Prostate gland (tissue), 2 donors: ENCODE data around the gene DNAJB5.
A peak's percentile ranks its signal among the peaks of the same experiment; 100 is the strongest.

Experiments
- POLR2A ChIP-seq: fragments of 450-650 bp; IDR thresholded peaks from one replicate; pipeline ENCODE4 v1.6.1; 2016; ENCODE audit warnings: antibody characterized with exemption, mild to moderate bottlenecking
- TF ChIP-seq, protein P1 (sequence below), 4 experiments: fragments of 200-600 bp in 2 of 4; fragments of 450-650 bp in 2 of 4; sonication (generic) in 2 of 4; IDR thresholded peaks; 1 replicate in 3 of 4; 2 replicates in 1 of 4; pipeline ENCODE4 v1.5.1; 2016 to 2019; ENCODE audit warnings: antibody characterized with exemption in 4 of 4, mild to moderate bottlenecking in 2 of 4, moderate library complexity in 2 of 4

DNA sequence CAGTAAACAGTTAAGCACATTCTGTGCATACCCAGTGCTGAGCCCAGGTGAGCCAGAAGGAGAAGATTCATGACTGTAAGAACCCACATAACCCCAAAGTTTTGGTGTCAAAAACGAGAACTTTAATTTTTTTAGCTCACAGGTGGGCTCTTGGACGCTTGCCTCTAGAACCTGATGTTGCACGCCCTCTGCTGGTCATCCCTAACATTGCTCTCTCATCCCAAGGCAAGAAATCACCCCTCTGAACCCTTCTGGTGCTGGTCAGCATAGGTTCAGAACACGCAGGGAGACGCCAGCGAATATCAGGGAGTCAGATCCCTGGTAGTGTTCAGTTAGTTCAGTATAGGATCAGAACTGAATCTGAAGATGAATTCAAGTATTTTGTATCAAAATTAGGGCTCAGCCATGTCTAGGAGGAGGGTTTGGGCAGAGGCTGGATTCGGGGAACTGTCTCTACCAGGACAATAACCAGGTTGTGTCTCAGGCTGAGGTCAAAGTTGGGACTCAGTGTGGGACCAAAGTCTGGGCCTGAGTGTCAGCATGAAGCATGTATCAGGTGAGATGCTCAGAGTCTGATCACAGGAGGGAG, 4.1 kb upstream of the DNAJB5 start:
- TF ChIP-seq, protein P1, sequence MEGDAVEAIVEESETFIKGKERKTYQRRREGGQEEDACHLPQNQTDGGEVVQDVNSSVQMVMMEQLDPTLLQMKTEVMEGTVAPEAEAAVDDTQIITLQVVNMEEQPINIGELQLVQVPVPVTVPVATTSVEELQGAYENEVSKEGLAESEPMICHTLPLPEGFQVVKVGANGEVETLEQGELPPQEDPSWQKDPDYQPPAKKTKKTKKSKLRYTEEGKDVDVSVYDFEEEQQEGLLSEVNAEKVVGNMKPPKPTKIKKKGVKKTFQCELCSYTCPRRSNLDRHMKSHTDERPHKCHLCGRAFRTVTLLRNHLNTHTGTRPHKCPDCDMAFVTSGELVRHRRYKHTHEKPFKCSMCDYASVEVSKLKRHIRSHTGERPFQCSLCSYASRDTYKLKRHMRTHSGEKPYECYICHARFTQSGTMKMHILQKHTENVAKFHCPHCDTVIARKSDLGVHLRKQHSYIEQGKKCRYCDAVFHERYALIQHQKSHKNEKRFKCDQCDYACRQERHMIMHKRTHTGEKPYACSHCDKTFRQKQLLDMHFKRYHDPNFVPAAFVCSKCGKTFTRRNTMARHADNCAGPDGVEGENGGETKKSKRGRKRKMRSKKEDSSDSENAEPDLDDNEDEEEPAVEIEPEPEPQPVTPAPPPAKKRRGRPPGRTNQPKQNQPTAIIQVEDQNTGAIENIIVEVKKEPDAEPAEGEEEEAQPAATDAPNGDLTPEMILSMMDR (IDR thresholded peaks at IDR 0.05): peak; percentile 38 to 74 (median 56)
- no peak for TF ChIP-seq POLR2A
